Fibroblast of lung (primary cell): ENCODE data around the gene MAPK1IP1L.
"Not testable (repeated sequence)": the region's sequence is repeated elsewhere in the genome, so short reads cannot be mapped to it uniquely, and the experiment has no call there.

ENCODE experiments used
- CTCF ChIP-seq, 2 donors: IDR thresholded peaks in 1 of 2; conservative IDR thresholded peaks in 1 of 2; 1 replicate in 1 of 2; 2 replicates in 1 of 2; pipeline ENCODE4 v1.5.1; 2011 to 2012; ENCODE audit warnings: low read length in 2 of 2, control low read depth in 1 of 2, inconsistent platforms in 1 of 2, low read depth in 1 of 2, mild to moderate bottlenecking in 1 of 2
- EZH2 ChIP-seq: IDR thresholded peaks from 2 replicates; pipeline ENCODE4 v1.5.1; 2012; ENCODE audit warnings: low read length, control low read depth, mild to moderate bottlenecking; ENCODE audit errors: missing control alignments

- TF ChIP-seq CTCF (conservative IDR thresholded peaks at IDR 0.05 in 1 of 2, IDR thresholded peaks at IDR 0.05 in 1 of 2; ENCODE audit: low read depth in 1 of 2, low read length in 2 of 2); EZH2: not testable (repeated sequence)
These were observed 28.5 kb downstream of the MAPK1IP1L start for GRCh38 chr14:55079961-55080360.
